NCI-H1417 (cell line): ENCODE data around the gene NRXN3.
"Not testable (repeated sequence)": the region's sequence is repeated elsewhere in the genome, so short reads cannot be mapped to it uniquely, and the experiment has no call there.

ENCODE experiments used
- DNase-seq, 3 experiments: peaks; one replicate each; lab custom pipeline; 2025; lab: John Stamatoyannopoulos, UW

NRXN3 gene

GRCh38 chr14:79724934-79725717 is 1555.0 kb downstream of the NRXN3 start:
- DNase-seq = no peak

DNA sequence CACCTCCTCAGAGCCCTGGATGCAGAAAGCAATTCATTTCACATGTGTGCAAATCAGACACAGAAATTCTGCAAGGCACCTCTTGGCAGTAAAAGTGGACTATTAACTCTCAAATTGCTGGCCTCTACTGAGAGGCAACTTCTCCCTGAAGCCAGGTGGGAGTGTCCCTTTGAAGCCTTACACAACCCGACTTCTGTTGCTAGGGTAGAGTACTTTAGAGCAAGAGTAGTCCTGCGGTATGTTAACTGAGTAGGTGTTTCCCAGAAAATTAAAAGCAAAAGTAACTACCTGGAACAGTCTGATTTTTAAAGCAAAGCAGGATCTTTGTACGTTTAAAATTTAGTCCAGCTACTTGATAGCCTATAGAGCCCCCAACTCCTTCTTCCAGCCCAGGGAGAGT is 1557.7 kb downstream of the NRXN3 start:
- DNase-seq = no peak

DNA sequence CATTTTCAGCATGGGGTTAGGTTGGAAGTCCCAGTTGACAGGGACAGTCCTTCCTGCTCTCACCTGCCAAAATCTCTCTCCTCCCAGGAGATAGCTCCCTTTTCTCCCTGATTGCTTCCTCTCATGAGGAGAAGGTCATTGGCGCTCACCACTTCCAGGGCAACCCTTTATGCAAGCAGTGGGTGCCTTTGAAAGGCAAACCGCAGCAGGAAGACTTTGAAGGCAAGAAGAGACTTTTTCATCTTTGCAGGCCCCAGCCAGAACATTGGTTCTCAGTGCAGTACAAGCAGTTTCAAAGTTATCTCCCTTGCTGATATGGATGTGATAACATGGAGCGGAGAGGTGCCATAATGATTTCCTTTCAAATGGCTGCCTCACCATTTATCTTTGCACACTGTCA is 1558.2 kb downstream of the NRXN3 start:
- DNase-seq = no peak

DNA sequence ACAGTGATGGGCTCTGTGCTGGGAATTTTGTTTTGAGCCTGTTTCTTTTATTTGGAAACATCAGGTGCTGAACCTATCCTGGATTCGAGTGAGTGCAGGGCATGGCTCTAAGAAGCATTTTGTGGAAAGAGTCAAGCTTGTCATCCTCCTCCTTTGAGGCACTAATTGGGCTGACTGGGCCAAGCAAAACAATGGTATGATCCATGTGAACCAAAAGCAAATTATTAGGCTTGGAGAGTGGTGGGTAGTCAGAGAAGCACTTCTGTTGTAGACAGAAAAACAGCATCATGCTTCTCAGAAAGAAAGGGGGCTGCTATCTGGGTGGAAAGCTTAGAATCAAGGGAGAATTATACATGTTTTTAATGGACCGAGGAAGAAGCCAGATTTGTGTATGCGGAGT is 1559.6 kb downstream of the NRXN3 start:
- DNase-seq = no peak

DNA sequence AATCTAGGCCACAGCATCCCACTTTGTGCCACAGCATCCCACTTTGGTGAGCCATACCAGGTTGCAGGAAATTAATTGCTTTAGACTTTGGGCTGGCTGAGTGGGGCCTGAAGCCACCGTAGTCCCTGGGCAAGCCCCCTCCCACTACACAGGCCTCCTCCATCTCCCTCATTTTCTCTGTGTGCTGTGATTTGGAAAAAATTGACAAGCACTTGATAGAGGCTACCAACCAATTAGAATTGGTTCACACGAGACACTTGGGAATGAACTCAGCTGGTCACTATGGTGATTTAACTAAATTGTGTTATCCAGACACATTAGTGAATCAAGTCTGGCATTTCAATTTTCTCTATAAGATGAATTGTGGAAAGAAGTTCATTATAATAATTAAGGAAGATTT is 1560.0 kb downstream of the NRXN3 start:
- peak in 1 of 3 experiments; percentile 41 for DNase-seq

DNA sequence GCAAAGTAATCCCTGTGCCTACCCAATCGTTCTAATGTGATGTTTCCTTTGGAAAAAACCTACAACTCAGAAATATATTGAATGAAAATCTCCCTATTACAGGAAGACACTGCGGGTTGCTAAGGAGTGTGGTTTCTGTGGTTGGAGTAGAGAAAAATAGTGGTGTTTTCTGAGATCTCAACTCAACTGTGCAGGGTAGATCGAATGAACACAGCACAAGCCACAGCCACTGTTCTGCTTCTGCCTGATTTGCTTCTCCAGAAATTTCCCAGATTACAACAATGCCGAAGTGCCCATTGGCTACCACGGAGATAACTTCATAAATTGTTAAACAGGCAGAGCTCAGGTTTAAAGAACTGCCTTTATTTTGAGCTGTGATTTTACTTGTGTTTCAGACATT is 1560.8 kb downstream of the NRXN3 start:
- no peak for DNase-seq

DNA sequence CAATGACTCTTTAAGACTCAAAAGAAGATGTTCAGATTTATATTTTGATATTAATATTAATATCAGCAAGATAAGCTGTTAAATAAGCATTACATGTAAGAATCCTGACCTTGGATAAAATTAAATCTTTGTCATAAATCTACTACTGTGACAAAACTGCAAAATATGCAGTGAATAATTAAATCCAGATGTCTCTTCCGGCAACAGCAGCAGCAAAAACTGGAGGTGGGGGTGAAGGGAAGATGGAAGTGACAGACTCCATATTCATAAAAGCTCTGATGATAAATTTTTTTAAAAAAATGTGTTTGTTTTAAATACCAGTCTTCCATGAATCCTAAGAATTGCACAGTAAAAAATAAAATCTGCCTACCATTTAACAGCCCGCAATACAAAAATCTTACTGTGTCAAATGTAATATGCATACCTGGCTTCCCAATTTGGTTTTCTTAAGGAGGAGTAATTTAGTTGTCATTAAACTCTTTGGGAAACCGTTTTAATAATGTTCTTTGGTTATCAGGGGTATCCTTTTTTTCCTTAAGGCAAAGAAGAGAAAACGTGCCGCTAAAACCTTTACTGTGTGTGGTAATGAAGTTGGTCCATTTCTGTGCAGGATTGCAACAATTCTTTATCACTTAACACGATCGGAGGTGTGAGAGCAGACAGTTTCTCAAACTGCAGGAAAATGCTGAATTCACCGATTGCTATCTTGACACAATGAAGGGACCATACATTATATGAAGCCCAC is 1562.9 kb downstream of the NRXN3 start:
- DNase-seq = no peak

DNA sequence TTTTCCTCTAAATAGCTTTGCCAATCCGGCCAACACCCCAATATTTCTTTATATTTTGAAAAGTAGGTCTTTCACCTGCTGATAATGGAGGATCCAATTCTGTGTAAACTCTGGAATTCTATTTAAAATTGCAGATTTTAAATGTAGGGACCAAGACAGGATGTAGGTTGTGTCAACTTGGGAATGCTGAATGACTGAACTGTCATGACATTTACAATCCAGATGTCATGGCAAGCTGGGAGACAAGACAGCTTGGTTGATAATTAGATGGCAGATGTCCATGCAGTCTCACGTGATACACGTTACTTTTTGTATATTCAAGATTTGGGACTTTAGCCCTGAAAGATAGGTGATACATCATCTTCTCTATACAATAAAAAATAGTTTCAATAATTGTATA is 1564.0 kb downstream of the NRXN3 start:
- no peak for DNase-seq

DNA sequence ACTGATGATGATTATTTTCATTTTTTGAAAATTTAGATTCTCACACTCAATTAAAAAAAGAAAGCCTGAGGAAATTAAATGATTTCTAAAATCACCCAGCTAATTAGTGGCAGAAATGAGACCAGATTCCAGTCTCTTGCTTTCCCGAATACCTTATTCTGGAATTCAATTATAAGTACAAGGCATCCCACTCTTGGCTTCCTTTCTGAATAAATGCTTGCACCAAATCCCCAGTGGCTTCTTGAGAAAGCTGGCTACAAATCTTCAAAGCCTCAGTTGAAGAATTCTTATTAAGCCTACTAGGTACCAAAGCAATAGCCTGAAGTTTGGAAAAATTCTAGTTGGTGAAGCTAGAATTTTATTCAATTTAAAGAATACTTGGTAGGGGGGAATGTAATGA is 1564.5 kb downstream of the NRXN3 start:
- DNase-seq = no peak

GRCh38 chr14:79735121-79735520 is 1564.9 kb downstream of the NRXN3 start:
- no peak for DNase-seq

DNA sequence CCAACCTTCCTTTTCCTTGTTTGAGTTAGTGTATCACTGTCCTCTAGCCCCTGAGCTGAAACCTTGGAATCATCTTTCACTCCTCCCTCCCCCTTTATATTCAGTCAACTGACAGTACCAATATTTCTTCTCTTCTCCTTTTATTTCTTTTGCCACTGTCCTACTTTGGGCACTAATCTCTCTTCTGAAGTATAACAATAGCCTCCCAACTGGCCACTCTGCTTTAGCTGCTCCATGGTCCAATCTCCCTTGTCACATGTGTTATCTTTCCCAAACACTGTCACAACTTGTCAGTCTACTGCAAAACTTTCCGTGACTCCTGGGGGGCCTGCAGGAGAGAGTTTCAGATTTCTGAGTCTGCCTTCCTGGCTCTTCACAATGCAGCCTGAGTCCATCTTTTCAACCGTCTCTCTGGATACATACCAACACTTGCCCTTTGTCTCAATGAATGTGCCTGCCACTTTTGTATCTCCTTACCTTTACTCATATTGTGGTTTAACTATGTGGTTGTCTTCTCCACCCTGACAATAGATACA is 1570.0 kb downstream of the NRXN3 start:
- DNase-seq = no peak

DNA sequence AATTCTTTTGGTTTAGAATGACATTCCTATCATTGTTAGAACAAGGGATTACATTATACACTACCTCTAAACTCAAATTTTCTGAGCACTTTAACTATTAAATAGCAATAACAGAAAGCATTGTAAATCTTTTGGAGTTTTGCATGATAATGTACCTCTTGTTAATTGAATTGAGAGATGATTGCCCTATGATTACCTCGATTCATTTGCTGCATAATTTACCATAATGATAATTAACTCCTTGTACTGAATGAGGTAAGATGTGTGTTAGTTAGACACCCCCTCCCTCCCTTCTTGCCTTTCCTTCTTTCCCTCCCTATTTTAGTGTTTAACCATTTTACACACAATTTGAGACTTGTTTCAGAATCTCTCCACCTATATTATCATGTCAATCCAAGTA is 1572.0 kb downstream of the NRXN3 start:
- peak in 2 of 3 experiments; percentile 50 to 94 for DNase-seq

DNA sequence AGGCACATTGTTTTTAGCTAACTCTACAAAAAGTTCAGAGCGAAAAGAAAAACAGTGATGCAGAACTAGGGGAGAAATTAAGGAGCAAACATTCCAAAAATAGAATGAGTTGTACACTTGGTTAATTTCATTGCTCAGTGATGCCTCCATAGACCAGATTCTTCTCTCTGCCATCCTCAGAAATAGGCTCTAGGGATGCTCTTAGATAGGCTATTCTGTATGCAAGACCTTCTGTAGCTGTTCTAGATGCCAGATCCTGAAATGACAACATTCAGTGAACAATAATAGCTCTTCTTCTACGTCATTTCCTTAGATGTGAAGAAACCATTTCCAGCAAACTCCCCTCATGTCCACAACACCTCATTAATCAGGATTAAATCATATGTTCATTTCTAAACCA is 1574.9 kb downstream of the NRXN3 start:
- DNase-seq = no peak

- DNase-seq = peak; percentile 11 to 88 (median 43)
Measured at GRCh38 chr14:79749065-79749464, 1578.9 kb downstream of the NRXN3 start.

DNA sequence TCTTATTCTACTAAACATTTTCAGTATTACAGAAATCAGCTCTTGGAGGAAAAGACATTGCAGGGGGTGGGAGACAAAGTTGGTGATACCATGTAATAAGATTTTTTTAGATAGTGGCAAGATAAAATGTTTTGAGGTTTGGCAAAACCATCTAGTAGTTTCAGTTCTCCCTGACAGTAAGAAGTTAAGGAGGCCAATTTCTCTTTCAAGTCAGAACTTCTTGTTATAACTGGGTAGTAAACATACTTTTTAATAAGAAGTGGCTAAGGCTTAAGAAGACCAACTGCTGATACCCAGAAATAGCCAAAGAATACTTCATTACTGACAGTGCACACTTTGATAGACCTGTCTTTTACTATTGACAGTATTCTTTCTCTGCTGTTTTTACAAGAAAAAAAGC is 1588.8 kb downstream of the NRXN3 start:
- no peak for DNase-seq

DNA sequence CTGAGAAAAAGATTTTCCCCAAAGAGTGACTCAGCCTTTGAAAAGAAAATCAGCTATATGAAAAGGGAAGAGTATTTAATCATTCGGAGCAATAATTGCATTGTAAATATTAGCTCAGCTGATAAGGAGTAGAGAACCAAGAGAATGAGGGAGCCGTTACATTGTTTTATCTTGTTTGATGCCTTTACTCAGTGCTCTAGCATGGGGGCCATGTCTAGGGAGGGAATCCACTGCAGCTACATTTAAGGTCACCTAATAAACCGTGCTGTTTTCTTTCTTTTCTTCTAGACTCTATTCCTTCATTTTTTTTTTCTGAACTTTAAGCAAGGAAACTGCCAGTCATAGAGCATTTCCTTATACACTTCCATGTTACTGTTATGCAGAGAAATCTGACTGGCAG is 1594.2 kb downstream of the NRXN3 start:
- peak in 2 of 3 experiments; percentile 41 to 87 for DNase-seq

- DNase-seq = no peak
Measured at GRCh38 chr14:79766511-79766910, 1596.3 kb downstream of the NRXN3 start.

DNA sequence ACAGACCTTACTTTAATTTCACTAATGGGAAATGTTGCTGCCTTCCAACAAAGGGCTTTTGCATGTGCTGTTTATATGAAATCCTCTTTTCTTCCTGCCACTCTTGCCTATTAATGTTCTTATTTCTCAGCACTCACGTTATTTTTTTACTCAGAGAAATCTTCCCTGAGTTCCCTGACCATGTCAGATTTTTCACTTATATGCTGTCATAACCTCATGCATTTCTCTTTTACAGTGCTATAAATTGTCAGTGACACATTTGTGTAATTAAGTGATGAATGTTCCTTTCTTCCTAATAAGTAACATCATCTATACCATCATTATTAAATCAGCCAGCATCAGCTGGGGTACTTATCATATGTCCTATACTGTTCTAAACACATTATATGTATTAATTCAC is 1597.1 kb downstream of the NRXN3 start:
- DNase-seq = no peak

DNA sequence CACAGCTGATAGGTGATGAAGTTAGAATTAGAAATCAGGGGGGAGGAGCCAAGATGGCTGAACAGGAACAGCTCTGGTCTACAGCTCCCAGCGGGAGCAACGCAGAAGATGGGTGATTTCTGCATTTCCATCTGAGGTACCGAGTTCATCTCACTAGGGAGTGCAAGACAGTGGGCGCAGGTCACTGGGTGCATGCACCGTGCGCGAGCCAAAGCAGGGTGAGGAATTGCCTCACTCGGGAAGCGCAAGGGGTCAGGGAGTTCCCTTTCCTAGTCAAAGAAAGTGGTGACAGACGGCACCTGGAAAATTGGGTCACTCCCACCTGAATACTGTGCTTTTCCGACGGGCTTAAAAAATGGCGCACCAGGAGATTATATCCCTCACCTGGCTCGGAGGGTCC is 1597.5 kb downstream of the NRXN3 start:
- DNase-seq = not testable (repeated sequence)

DNA sequence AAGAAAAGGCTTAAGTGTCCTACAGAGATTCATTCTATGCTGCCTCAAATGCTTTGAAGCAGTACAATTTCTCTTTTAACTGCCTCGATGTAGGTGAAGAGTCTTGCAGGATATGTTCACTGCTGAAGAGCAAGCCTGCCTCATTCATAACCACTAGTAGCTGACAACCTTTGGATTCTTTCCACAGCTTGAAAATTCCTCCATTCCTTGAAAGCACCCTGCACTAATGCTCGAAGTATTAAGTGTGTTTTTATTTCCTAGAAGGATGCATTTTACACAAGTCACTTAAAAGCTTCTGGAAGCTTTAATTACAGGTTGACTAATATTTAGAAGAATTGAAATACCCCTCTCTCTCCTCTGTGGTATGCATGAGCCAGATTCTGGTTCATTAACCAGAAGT is 1611.7 kb downstream of the NRXN3 start:
- DNase-seq = no peak

- peak in 2 of 3 experiments; percentile 72 to 97 for DNase-seq
Measured at GRCh38 chr14:79783041-79783440, 1612.9 kb downstream of the NRXN3 start.

- peak in 1 of 3 experiments; percentile 26 for DNase-seq
Measured at GRCh38 chr14:79786522-79786921, 1616.3 kb downstream of the NRXN3 start.

DNA sequence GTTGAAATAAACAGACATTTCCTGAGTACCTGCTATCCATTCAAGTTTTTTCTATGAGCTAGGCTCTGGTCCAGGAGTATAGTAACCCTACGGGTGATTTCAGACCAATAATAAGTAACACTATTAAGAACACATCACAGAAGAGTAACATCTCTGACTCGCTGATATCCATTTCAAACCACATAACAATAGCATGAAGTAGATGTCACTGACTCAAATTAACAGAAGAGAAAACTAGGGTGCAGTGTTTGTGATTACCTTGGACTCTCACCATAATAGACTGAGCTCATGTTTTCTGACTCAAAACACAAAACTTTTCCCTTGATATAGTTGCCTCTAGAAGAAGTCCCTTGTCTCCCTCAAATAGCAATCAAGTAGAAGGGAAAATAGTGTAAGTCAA is 1618.2 kb downstream of the NRXN3 start:
- no peak for DNase-seq
